Lower leg skin (tissue), 4 donors: ENCODE data around the gene SFI1. TPM values are rescaled to one million over a fixed set of nuclear protein-coding genes. Genes with fewer than 3 reads are reported as not detected.

ENCODE experiments used
- DNase-seq, 2 donors: peaks; one replicate each; pipeline ENCODE4 v3.0.0-alpha.2; 2019; ENCODE audit warnings: low spot score in 2 of 2
- H3K4me3 ChIP-seq: fragments of 200-600 bp; sonication (generic); 2 replicates; pipeline ENCODE4 v1.5.1; 2017; ENCODE audit warnings: mild to moderate bottlenecking, low read depth; ENCODE audit not compliant: poor library complexity, severe bottlenecking
- CTCF ChIP-seq, 3 donors: fragments of 450-650 bp; IDR thresholded peaks; one replicate each; pipeline ENCODE4 v1.5.1; 2016; ENCODE audit warnings: antibody characterized with exemption in 3 of 3, mild to moderate bottlenecking in 3 of 3, moderate library complexity in 2 of 3
- POLR2A ChIP-seq, 2 donors: fragments of 450-650 bp; IDR thresholded peaks; one replicate each; pipeline ENCODE4 v1.6.1; 2016 to 2017; ENCODE audit warnings: antibody characterized with exemption in 2 of 2, mild to moderate bottlenecking in 1 of 2, moderate library complexity in 1 of 2
- WGBS, 2 donors: methylation state at CpG; one replicate each; pipeline ENCODE4 v1.1.5; 2018; 5-methylcytosine and 5-hydroxymethylcytosine counted together
- intact Hi-C: fragments of 100-400 bp; cut with DNase I; formaldehyde crosslinking; loops from one replicate; pipeline ENCODE4 v1.15.0; 2023; ENCODE audit warnings: low total_unique reads
- total RNA-seq, 4 donors: library from RNA; depleted of rRNA; stranded (reverse); fragments of >200 nt; gene quantifications; one replicate each; pipeline ENCODE4 v1.1.0, GENCODE V29; 2016

SFI1 gene
- total RNA-seq, 4 donors from 2014 or later = 24.2 to 66.4 (median 32.2) TPM

GRCh38 chr22:31618471-31619176 lies 122.3 kb downstream of the SFI1 start:
- H3K4me3 ChIP-seq = no peak overlapping the region
- intact Hi-C loops = no loop called here
- TF ChIP-seq POLR2A (IDR thresholded peaks at IDR 0.05) = no peak
- TF ChIP-seq CTCF (IDR thresholded peaks at IDR 0.05) = no peak
- 72 to 75% methylated on average over 5 of the region's 5 CpGs for WGBS, 2 donors
- no peak for DNase-seq

DNA sequence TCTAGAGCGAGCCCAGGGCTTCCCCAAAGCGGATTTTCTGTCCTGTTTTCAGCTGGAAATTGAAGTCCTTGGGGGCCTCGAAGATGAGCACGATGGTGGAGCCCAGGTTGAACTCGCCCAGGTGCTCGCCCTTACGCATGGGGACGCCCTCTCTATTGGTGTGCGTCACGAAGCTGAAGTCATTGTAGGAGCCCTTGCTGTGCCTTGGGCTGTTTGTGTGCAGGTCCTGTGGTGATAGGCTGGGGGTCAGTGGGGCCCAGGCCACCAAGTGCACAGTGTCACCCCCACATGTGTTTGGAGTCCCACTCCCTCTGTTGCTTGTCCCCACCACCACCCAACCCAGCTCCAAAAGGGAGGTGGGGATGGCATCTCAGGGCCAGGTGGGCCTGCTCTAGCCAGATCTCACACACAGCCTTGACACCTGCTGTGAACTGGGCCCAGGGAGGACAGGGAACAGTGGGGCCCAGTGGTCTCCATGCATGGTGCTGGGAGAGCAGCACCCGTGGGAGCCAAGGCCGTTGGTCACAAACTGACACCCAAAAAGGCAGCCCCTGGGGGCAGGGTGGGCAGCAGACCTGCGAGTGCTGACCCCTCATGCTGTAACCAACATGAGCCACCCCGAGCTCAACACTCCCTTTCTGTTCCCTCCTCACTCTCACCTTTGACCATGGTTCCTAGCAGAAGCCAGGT lies 123.4 kb downstream of the SFI1 start:
- WGBS, 2 donors = 86 to 90% methylated on average over 14 of the region's 14 CpGs
- intact Hi-C loops = no loop called here
- no peak overlapping the region for H3K4me3 ChIP-seq
- DNase-seq = no peak
- TF ChIP-seq POLR2A (IDR thresholded peaks at IDR 0.05) (no peak), CTCF (IDR thresholded peaks at IDR 0.05) (no peak)

DNA sequence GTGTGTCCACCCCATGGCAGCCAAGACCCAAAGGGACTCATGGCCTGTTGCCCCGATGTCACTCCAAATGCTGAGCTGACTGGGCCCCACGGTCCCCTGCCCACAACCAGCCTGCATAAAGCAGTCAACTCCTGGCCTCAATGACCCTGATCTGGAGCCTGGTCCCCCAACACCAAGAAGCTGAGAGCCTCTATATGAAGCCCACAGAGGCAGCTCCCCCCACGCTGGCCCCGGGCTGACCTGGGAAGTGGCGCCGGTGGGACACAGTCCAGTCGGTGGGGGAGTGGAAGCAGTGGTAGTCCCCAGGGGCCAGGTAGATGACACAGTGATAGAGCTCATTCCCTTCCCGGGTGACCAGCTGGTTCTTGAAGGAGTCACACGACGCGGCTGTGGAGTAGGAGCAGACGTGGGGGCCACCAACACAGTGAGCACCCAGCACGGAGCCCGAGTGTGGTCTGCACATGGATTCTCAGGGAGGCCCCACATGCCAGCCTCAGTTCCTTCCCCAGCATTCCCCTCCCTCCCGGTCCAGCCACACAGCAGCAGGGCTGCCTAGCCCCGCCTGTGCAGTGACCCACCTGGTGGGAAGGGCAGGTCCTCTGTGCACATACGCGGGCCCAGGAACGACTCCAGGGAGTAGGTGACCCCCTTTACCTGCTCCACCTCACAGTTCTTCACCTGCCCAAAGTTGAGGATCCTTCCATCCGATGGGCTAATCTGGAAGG lies 124.6 kb downstream of the SFI1 start:
- intact Hi-C loops = no loop called here
- WGBS, 2 donors = 82 to 85% methylated on average over 16 to 19 of the region's 20 CpGs
- DNase-seq = no peak
- TF ChIP-seq POLR2A (IDR thresholded peaks at IDR 0.05) (no peak), CTCF (IDR thresholded peaks at IDR 0.05) (no peak)
- no peak overlapping the region for H3K4me3 ChIP-seq

DNA sequence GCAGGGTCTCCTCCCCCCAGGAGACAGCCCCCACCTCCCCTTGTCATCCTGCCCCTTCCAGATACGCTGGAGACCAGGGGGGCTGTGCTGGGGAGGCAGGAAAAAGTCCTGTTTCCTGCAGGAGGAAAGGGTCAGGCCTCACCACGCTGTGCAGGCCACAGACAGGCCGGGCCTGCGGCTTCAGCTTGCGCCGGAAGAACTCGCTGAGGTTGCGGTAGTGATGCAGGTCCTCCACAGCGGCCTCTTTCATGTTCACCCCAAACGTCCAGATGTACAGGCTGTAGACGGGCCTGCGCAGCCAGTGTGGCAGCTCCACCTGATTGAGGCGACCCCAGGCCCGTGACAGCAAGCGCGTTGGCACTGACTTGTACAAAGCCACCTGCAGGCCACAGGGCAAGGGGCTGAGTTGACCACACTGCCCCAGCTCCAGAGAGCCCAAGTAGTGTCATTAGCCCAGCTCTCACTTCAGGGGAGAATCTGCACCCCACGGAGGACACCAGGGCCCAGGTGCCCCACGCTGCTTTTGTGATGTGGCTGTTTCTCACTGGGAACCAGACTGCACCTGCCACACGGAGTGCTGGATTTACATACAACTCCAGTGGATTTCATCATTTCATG lies 125.3 kb downstream of the SFI1 start:
- no peak overlapping the region for H3K4me3 ChIP-seq
- no peak for DNase-seq
- intact Hi-C loops = no loop called here
- no peak for TF ChIP-seq CTCF (IDR thresholded peaks at IDR 0.05)
- WGBS, 2 donors = 91% methylated on average over 19 of the region's 19 CpGs

GRCh38 chr22:31622980-31623379 lies 126.6 kb downstream of the SFI1 start:
- WGBS, 2 donors = 84 to 93% methylated on average over 1 of the region's 1 CpG
- H3K4me3 ChIP-seq = no peak overlapping the region
- intact Hi-C loops = no loop called here
- TF ChIP-seq POLR2A (IDR thresholded peaks at IDR 0.05) = no peak
- TF ChIP-seq CTCF (IDR thresholded peaks at IDR 0.05) = no peak
- DNase-seq = no peak
